ENCODE measurements around the gene FAT4. TPM values are rescaled to one million over a fixed set of nuclear protein-coding genes. Genes with fewer than 3 reads are reported as not detected.
A peak's percentile ranks its signal among the peaks of the same experiment; 100 is the strongest.

The FAT4 gene
- total RNA-seq = 29.7 and 46.8 TPM in 2 replicates

GRCh38 chr4:125314676-125315575 is at the start of gene FAT4:
Gene FAT4 (plus strand): TSS chr4:125314955. CDS start chr4:125316412, 1,457 bp downstream.
- DNase-seq (ENCODE audit: low read depth, low spot score) = peak; percentile 97

- DNase-seq (ENCODE audit: low read depth, low spot score) = no peak
These were observed 48.9 kb upstream of the FAT4 start for GRCh38 chr4:125265846-125266245.

DNA sequence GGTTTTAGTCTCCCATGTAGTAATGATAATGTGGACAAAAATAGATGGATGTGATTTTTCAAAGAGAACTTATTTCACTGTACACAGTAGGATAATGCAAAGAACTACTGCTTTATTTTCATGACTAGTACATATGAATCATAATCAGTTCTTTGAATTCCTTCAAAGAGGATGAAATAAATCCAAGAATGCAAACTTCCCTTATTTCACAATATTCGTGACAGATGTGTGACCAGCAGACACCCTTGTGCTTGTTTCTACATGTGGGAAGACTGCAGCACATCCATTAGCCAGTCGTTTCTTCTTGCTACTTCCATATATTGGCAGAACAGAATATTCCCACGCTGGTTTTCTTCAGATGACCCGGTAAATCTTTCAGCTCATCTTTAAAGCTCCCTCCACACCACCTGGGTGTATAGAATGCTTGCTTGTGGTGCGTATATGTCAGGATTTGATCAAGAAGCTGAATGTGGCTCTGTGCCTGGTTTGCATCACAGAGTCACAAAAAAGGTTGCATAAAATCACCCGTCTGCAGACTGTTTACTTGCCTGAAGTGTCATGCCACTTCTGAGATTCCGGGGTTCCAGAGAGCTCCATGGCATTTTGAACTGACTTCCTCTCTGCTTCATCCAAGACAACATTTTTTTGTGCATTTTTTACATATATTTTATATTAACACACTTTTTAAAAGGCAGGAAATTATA is 47.7 kb upstream of the FAT4 start:
- no peak for DNase-seq (ENCODE audit: low read depth, low spot score)

DNA sequence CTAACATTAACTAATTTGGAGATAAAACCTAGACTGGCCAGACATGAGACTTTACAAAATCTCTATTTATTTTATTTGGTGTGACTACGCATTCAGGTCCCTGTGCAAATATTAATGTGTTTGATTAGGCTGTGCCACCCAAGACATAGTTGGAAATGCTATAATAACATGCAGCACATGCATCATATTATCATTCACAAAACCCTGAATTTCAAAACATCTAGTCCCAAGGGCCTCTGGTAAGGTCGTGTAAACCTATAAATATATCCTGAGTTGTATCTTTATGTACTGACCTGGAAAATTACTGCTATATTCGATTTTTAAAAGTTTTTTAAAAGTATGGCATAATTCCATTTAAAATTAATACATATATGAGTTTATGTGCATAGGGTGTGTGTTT is 47.1 kb upstream of the FAT4 start:
- DNase-seq (ENCODE audit: low read depth, low spot score) = no peak

- DNase-seq (ENCODE audit: low read depth, low spot score) = no peak
These were observed 46.5 kb upstream of the FAT4 start for GRCh38 chr4:125268068-125268755.

DNA sequence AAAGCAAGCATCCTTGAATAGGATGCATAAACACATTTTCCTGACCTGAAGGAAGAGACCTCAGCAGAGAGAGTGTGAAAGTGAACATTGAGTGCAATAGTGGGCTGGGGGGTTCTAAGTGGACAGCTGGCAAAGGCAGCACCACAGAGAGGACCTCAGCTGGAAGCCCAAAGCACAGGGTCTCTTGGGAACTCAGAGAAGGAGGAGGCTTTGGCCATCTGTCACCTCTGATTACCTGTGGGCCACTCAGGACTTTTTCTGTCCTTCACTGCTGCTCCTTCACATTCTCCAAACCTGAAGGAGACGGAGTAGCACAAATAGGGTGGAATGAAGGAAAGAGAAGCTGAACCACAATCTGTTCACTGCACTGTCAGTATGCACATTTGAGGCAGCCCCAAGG is 37.9 kb upstream of the FAT4 start:
- DNase-seq (ENCODE audit: low read depth, low spot score) = no peak

- DNase-seq (ENCODE audit: low read depth, low spot score) = no peak
These were observed 37.0 kb upstream of the FAT4 start for GRCh38 chr4:125277790-125278189.

DNA sequence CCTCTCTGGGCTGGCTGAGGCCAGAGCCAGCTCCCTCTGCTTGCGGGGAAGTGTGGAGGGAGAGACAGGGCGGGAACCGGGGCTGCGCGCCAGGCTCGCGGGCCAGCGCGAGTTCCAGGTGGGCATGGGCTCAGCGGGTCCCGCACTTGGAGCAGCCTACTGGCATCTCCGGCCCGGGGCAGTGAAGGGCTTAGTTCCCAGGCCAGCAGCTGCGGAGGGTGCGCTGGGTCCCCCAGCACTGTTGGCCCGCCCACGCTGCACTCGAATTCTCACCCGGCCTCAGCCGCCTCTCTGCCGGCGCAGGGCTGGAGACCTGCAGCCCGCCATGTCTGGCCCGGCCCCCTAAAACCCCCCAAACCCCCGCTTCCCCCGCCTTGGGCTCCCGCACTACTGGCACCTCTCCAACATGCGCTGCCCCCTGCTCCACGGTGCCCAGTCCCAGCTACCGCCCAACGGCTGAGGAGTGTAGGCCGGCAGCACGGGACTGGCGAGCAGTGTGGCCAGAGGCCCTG is 33.8 kb upstream of the FAT4 start:
- no peak for DNase-seq (ENCODE audit: low read depth, low spot score)

DNA sequence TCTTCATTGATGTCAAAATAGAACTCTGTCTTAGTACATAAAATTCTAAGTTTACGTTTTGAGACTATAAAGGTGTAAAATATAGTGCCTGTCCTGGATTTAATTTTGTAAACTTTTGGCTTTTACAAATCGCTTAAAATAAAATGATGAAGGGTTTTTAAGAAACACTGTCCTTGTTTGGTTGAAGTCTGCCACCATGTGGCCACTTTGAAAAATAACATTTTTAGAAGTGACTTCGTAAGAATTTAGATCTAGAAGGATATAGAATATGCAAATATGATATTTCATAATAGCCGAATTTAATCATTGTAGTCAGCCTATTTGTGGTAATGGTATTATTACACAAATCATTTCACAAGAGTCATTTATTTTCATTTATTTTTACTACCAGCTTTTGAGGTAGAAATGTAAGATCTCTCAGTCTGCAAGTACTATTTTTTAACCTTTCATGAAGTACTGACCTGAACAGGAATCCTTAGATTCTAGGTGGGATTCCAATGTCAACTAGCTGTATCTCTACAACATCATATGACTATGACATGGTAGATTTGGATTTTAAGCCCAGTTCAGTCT is 31.0 kb upstream of the FAT4 start:
- no peak for DNase-seq (ENCODE audit: low read depth, low spot score)

DNA sequence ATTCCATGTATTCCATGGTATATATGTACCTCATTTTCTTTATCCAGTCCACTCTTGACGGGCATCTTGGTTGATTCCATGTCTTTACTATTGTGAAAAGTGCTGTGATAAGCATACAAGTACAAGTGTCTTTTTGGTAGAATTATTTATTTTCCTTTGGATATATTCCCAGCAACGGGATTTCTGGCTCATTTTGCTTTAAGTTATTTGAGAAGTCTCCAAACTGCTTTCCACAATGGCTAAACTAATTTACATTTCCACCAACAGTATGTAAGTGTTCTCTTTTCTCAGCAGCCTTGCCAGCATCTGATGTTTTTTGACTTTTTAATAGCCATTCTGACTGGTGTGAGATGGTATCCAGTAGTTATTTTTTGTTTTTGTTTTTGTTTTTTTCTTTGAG is 17.6 kb upstream of the FAT4 start:
- DNase-seq (ENCODE audit: low read depth, low spot score) = no peak

- DNase-seq (ENCODE audit: low read depth, low spot score) = no peak
These were observed 11.7 kb upstream of the FAT4 start for GRCh38 chr4:125303058-125303457.

DNA sequence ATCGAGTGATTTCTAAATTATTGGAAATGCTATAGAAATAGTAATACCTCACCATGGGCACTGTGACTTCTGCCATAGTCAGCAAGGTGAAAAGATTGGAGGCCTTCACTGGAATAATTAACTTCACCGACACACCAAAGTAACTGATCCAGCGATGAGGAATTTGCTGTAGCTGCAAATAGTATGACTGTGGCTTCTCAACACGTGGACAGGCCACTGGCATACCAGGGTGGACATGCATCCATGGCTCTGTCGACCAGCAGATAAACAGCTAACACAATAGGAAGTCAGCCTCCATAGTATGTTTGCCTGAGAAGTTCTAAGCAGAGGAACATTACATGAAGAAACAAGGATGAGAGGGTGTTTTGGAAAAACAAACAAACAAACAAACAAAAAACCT is 10.9 kb upstream of the FAT4 start:
- DNase-seq (ENCODE audit: low read depth, low spot score) = no peak

DNA sequence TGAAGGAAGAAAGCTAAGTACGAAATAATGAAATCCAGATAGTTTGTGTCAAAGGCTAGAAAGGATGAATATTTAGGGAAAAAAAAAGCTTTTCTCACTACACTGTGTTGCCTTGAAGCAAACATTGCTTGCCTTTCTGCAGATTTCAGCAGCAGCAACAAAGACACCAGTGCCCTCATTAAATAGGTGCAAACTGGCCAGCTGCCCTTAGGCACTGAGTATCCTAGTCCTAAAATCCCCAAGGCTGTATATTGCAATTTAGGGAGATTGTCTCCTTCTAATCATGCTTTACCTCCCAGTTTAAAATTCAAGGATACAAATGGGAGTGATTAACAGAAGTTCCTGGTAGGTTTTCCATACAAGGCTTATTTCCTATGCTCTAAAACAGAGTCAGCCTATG is 8.6 kb upstream of the FAT4 start:
- no peak for DNase-seq (ENCODE audit: low read depth, low spot score)

GRCh38 chr4:125306533-125306932 is 8.2 kb upstream of the FAT4 start:
- DNase-seq (ENCODE audit: low read depth, low spot score) = no peak

GRCh38 chr4:125311503-125311902 is 3.3 kb upstream of the FAT4 start:
- DNase-seq (ENCODE audit: low read depth, low spot score) = no peak

- DNase-seq (ENCODE audit: low read depth, low spot score) = peak; percentile 60
These were observed 1.3 kb upstream of the FAT4 start for GRCh38 chr4:125313497-125313896.

GRCh38 chr4:125313989-125314667 is 627 bp upstream of the FAT4 start:
- DNase-seq (ENCODE audit: low read depth, low spot score) = no peak

DNA sequence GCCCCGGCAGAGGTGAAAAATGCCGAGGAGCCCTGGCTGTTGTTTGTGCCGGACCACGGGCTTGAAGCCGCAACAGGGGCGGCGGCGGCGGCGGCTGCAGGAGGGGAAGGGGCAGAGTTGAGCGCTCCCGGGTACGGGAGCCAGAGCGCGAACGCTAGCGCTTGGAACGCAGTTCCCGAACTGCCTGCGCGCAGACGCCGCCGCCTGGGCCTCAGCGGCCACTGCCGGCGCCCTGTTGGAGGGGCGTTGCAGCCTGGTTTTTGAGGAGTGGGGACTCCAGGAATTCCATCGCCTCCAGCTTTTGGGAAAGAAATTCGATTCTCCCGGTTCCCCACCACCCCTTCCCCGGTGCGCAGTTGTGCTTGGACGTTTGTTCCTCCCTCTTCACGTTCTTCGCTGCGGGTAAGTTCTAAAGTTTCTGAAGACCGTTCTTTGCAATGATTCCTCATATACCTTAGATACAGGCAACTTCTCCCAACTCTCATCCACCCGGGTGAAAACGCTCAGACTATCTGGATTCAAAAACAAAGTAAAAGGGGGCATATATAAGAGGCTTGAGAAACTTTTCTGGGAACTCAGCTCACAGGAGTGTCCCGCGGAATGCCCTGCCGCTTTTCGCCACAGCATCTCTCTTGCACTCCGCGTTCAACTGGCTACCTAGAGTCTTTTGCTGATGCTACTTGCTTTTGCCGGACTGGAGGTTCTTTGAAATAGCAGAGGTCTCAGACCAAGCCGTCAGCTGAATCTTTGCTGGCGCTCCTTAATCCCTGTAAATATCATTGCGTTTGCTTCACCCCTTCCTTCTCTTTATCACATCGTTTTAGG is 1.0 kb downstream of the FAT4 start:
- no peak for DNase-seq (ENCODE audit: low read depth, low spot score)

- DNase-seq (ENCODE audit: low read depth, low spot score) = no peak
These were observed 1.6 kb downstream of the FAT4 start for GRCh38 chr4:125316401-125316790.
